AG04450 (cell line): Measurements from ENCODE around the gene LITAF. TPM values are rescaled to one million over a fixed set of nuclear protein-coding genes. Genes with fewer than 3 reads are reported as not detected.
"Not testable (repeated sequence)": the region's sequence is repeated elsewhere in the genome, so short reads cannot be mapped to it uniquely, and the experiment has no call there.

ENCODE experiments used
- CTCF ChIA-PET: fragments of 300-600, 350-600 bp; formaldehyde crosslinking; extraction: SDS; loops from one replicate; lab custom pipeline; 2022; ENCODE audit warnings: antibody characterized with exemption, inconsistent platforms; lab: Charles Lee
- POLR2A ChIA-PET: fragments of 350-600 bp; formaldehyde crosslinking; extraction: SDS; loops from one replicate; lab custom pipeline; 2021; ENCODE audit warnings: antibody characterized with exemption, inconsistent platforms; lab: Yijun Ruan, JAX
- DNase-seq: peaks from one replicate; pipeline ENCODE4 v3.0.0-alpha.2; 2011; ENCODE audit warnings: low read depth, low spot score
- H3K27ac ChIP-seq: one replicate; pipeline ENCODE4 v1.5.1; 2012; ENCODE audit warnings: low read depth, low read length, control low read depth
- H3K27me3 ChIP-seq: one replicate; pipeline ENCODE4 v1.6.0; 2012; ENCODE audit warnings: low read length; ENCODE audit not compliant: control insufficient read depth, insufficient read depth
- H3K4me3 ChIP-seq: 2 replicates; pipeline ENCODE4 v1.5.1; 2011; ENCODE audit warnings: mild to moderate bottlenecking, low read depth, low read length, control low read depth
- H3K9me3 ChIP-seq: 2 replicates; pipeline ENCODE4 v1.5.1; 2012; ENCODE audit warnings: low read length; ENCODE audit not compliant: control insufficient read depth, insufficient read depth
- CTCF ChIP-seq: IDR thresholded peaks from 2 replicates; pipeline ENCODE4 v1.5.1; 2011; ENCODE audit warnings: low read depth, low read length, control low read depth, inconsistent platforms
- polyA plus RNA-seq: library from polyadenylated mRNA; depleted of rRNA; stranded (reverse); fragments of >200 nt; gene quantifications from 2 replicates; pipeline ENCODE4 v1.2.3, GENCODE V29; 2011

Gene LITAF
- polyA plus RNA-seq, 1 experiment = 190 TPM

DNA sequence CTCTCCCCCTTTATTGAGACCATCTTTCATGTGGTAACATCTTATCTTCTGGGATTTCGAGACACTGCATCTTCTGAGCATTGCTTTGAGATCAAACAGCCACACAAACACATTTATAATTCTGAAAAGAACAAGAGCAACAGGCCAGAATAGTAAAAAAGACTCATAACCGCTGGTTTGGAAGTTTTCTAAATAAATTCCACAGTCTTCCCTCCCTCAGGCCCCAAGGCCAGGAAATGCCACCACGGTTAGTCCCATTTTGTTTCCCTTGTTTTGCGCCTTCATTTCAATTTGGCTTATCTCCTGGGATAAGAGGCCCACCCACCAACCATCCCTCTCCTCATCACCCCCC lies 25.3 kb downstream of the LITAF start:
- ChIA-PET POLR2A (interaction anchor here (0.6 kb wide), 1 partner anchor 154 kb away, joined by 12 read pairs; no protein-coding TSS in a partner anchor), CTCF (no interaction called here)
- H3K4me3 ChIP-seq = no peak overlapping the region
- no peak for TF ChIP-seq CTCF
- H3K27me3 ChIP-seq = no peaks in the 10 kb centered on the region
- DNase-seq = no peak
- H3K27ac ChIP-seq = peak overlapping the region; percentile 52
- peaks cover 9% of the 10 kb centered on the region for H3K9me3 ChIP-seq

DNA sequence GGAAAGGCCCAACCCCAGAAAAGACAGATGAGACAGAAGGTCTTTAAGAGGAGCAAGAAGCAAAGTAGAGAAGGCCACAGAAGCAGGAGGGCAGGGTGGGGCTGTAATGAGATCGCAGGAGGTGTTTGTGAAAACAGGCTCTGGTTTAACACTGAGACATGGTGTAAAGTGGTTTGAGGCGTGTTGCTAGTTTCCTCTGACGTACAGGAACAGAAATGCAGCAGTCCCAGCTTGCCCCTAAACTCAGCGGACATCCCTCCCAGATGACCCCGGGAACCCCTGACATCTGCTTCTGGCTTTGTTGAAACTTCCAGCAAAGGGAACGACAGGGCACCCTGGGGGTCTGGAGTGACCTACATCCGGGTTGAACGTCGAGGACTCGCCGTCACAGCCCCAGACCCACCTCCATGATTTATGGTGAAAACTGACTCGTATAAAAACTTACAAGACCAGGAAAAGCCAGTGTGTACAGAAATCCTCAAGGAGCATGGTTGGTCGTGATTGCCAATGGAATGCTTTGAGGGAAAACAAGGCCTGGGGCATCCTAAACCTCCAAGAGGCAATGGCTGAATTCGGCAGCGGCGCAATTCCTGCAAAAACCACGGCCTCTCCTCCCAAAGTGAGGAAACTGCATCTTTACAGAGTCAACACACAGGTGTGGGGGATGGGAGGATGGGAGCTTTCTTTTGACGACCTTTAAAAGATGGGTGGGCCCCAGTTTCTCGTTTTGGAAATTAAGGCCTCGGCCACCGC lies 25.8 kb downstream of the LITAF start:
- ChIA-PET POLR2A (interaction anchor here (0.6 kb wide), 1 partner anchor 153 kb away, joined by 12 read pairs; no protein-coding TSS in a partner anchor), CTCF (no interaction called here)
- Histone ChIP-seq H3K27me3 (no peaks in the 10 kb centered on the region), H3K27ac (peak overlapping the region; percentile 52), H3K4me3 (no peak overlapping the region), H3K9me3 (peaks cover 14% of the 10 kb centered on the region)
- no peak for TF ChIP-seq CTCF
- DNase-seq = no peak

GRCh38 chr16:11558308-11558823 lies 28.4 kb downstream of the LITAF start:
- POLR2A ChIA-PET, H3K4me3 ChIP-seq, CTCF ChIA-PET, H3K27ac ChIP-seq, DNase-seq, H3K27me3 ChIP-seq: not testable (repeated sequence)
- peaks cover 16% of the 10 kb centered on the region for H3K9me3 ChIP-seq

- TF ChIP-seq CTCF = no peak
- no peak overlapping the region for H3K27ac ChIP-seq
- no peak overlapping the region for H3K4me3 ChIP-seq
- H3K9me3 ChIP-seq = peaks cover 16% of the 10 kb centered on the region
- H3K27me3 ChIP-seq = no peaks in the 10 kb centered on the region
- DNase-seq = no peak
- POLR2A ChIA-PET = no interaction called here
- CTCF ChIA-PET = no interaction called here
These were observed 28.9 kb downstream of the LITAF start for GRCh38 chr16:11557801-11558200.

DNA sequence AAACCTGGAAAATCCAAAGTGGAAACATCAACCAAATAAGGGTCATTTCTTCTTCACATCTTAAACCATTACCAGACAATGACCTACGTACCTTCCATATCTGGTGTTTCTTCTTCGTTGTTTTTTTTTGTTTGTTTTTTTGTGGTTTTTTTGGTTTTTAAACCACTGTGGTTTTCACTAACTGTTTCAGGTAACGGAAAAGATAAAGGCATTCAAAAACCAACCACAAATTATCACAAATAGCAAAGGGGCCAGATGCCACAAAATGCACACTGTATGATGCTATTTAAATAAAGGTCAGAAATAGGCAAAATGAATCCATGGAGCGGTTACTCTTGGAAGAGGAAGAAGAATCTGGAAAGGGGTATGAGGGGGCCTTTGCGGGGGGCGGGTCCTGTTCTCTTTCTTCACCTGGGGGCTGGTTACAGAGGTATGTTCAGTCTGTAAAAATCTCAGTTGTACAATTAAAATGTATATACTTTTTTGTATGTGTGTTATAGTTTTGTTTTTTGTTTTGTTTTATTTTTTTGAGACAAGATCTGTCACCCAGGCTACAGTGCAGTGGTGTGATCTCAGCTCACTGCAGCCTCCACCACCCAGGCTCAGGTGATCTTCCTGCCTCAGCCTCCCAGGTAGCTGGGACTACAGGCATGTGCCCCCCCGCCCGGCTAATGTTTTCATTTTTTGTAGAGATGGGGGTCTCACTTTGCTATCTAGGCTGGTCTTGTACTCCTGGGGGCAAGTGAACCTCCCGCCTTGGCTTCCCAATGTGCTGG lies 29.6 kb downstream of the LITAF start:
- ChIA-PET POLR2A (no interaction called here), CTCF (no interaction called here)
- Histone ChIP-seq H3K27ac (no peak overlapping the region), H3K27me3 (no peaks in the 10 kb centered on the region), H3K9me3 (peaks cover 16% of the 10 kb centered on the region), H3K4me3 (no peak overlapping the region)
- TF ChIP-seq CTCF = no peak
- no peak for DNase-seq
